K562 (cell line): ENCODE measurements around the gene KDF1.

Source experiments
- CREBBP ChIP-seq: IDR thresholded peaks from one replicate; pipeline ENCODE4 v1.6.1; 2012; ENCODE audit warnings: low read depth, mild to moderate bottlenecking, control low read depth, inconsistent platforms, low read length
- CTCF ChIP-seq, 3 experiments: IDR thresholded peaks in 2 of 3; conservative IDR thresholded peaks in 1 of 3; 2 replicates each; pipeline ENCODE4 v1.5.1; 2011 to 2012; ENCODE audit warnings: low read length in 3 of 3, mild to moderate bottlenecking in 3 of 3, control low read depth in 2 of 3, improper control_type of control experiment in 1 of 3, inconsistent platforms in 1 of 3, low read depth in 1 of 3, mixed read lengths in 1 of 3, moderate library complexity in 1 of 3; ENCODE audit not compliant: insufficient read depth in 2 of 3
- DNMT1 ChIP-seq: fragments of 450-650 bp; IDR thresholded peaks from 2 replicates; pipeline ENCODE4 v1.6.1; 2016; ENCODE audit warnings: antibody characterized with exemption, mild to moderate bottlenecking
- EHMT2 ChIP-seq: fragments of 450-650 bp; IDR thresholded peaks from 2 replicates; pipeline ENCODE4 v1.6.1; 2018; ENCODE audit warnings: antibody characterized with exemption
- FOXK2 ChIP-seq, 2 experiments: fragments of 450-650 bp; IDR thresholded peaks in 1 of 2; conservative IDR thresholded peaks in 1 of 2; 2 replicates each; pipeline ENCODE4 v1.6.1; 2016; ENCODE audit warnings: low read depth in 2 of 2, mild to moderate bottlenecking in 1 of 2
- HLTF ChIP-seq: fragments of 450-650 bp; IDR thresholded peaks from 2 replicates; pipeline ENCODE4 v1.6.1; 2016
- HNRNPL ChIP-seq: fragments of 200-400 bp; formaldehyde crosslinking; IDR thresholded peaks from 2 replicates; pipeline ENCODE4 v1.6.1; 2017; ENCODE audit warnings: low read depth, mild to moderate bottlenecking, low read length
- NFE2 ChIP-seq: IDR thresholded peaks from 2 replicates; pipeline ENCODE4 v1.6.1; 2014; ENCODE audit warnings: antibody characterized with exemption, low read depth
- RAD21 ChIP-seq, 2 experiments: fragments of 250-450 bp in 1 of 2; fragments of 450-650 bp in 1 of 2; sonication (Bioruptor Pico) in 1 of 2; formaldehyde crosslinking in 1 of 2; IDR thresholded peaks in 1 of 2; conservative IDR thresholded peaks in 1 of 2; 2 replicates each; pipeline versions ENCODE4 v1.4.0 to v1.8.0; 2020 to 2022; ENCODE audit warnings: mild to moderate bottlenecking in 2 of 2, moderate library complexity in 1 of 2
- RBM15 ChIP-seq: fragments of 200-400 bp; formaldehyde crosslinking; IDR thresholded peaks from 2 replicates; pipeline ENCODE4 v1.6.1; 2018; ENCODE audit warnings: mild to moderate bottlenecking, low read length, moderate library complexity; ENCODE audit not compliant: insufficient read depth
- ZBTB11 ChIP-seq, 3 experiments: fragments of 200-800 bp in 1 of 3; fragments of 250-450 bp in 1 of 3; fragments of 450-650 bp in 1 of 3; sonication (Bioruptor Pico) in 1 of 3; sonication (Bioruptor generic) in 1 of 3; formaldehyde crosslinking in 1 of 3; IDR thresholded peaks; 2 replicates each; pipeline versions ENCODE4 v1.6.1 to v1.8.0; 2016 to 2022; ENCODE audit warnings: mild to moderate bottlenecking in 2 of 3, missing genetic modification characterization in 2 of 3, missing compliant biosample characterization in 1 of 3, moderate library complexity in 1 of 3
- ZFP91 ChIP-seq: sonication (generic); formaldehyde crosslinking; IDR thresholded peaks from 2 replicates; pipeline ENCODE4 v1.8.0; 2022; ENCODE audit warnings: mild to moderate bottlenecking, missing genetic modification reagents
- ZNF79 ChIP-seq: fragments of 250-450 bp; sonication (Bioruptor Pico); IDR thresholded peaks from 2 replicates; pipeline ENCODE4 v1.4.0; 2020; ENCODE audit warnings: low read depth, mild to moderate bottlenecking, moderate library complexity

- TF ChIP-seq ZFP91 (CRISPR knock-in tag) (no peak), ZBTB11 (CRISPR knock-in tag; IDR thresholded peaks at IDR 0.05) (0 out of 6 replicates have a peak, but pooled peaks of 1 of the 3 experiments have one; percentile 38), NFE2 (no peak), RBM15 (no peak), EHMT2 (no peak), RAD21 (CRISPR knock-in tag; conservative IDR thresholded peaks at IDR 0.05 in 1 of 2, IDR thresholded peaks at IDR 0.05 in 1 of 2) (no peak), FOXK2 (conservative IDR thresholded peaks at IDR 0.05 in 1 of 2, IDR thresholded peaks at IDR 0.05 in 1 of 2; ENCODE audit: low read depth in 2 of 2) (no peak), CREBBP (no peak), HNRNPL (no peak), DNMT1 (no peak), HLTF (no peak), CTCF (IDR thresholded peaks at IDR 0.05 in 2 of 3, conservative IDR thresholded peaks at IDR 0.05 in 1 of 3; ENCODE audit: insufficient read depth in 2 of 3, low read depth in 1 of 3, low read length in 3 of 3) (no peak), ZNF79 (CRISPR knock-in tag) (no peak)
Observed at GRCh38 chr1:26976621-26977510, 16.6 kb upstream of the KDF1 start.
